Breast epithelium (tissue), 3 donors: ENCODE results near the gene CELA1.

Source experiments
- CTCF ChIP-seq, 3 donors: fragments of 450-650 bp; IDR thresholded peaks; one replicate each; pipeline ENCODE4 v1.5.1; 2016 to 2017; ENCODE audit warnings: antibody characterized with exemption in 3 of 3, mild to moderate bottlenecking in 3 of 3, moderate library complexity in 3 of 3
- POLR2A ChIP-seq: fragments of 450-650 bp; IDR thresholded peaks from one replicate; pipeline ENCODE4 v1.6.1; 2016; ENCODE audit warnings: antibody characterized with exemption, mild to moderate bottlenecking, moderate library complexity
- POLR2AphosphoS5 ChIP-seq, 3 donors: sonication (generic); formaldehyde crosslinking; IDR thresholded peaks; one replicate each; pipeline ENCODE4 v1.6.1; 2017; ENCODE audit warnings: antibody characterized with exemption in 3 of 3

- TF ChIP-seq CTCF (IDR thresholded peaks at IDR 0.05) (no peak), POLR2A (no peak), POLR2AphosphoS5 (IDR thresholded peaks at IDR 0.05) (no peak)
Observed at GRCh38 chr12:51323966-51324895, 22.2 kb downstream of the CELA1 start, which contains the start of gene BIN2.
